Adrenal gland (tissue), 12 donors: Measurements from ENCODE around the gene NAP1L4. TPM values are rescaled to one million over a fixed set of nuclear protein-coding genes. Genes with fewer than 3 reads are reported as not detected.

Experiments used
- DNase-seq, 7 donors: peaks; one replicate each; pipeline ENCODE4 v3.0.0-alpha.2; 2019 to 2020
- H3K27ac ChIP-seq, 5 donors: fragments of 200-600 bp; sonication (generic) in 4 of 5; 1 replicate in 3 of 5; 2 replicates in 2 of 5; pipeline versions ENCODE4 v1.5.1 to v1.8.0; 2016 to 2020; ENCODE audit warnings: mild to moderate bottlenecking in 1 of 5
- H3K27me3 ChIP-seq: fragments of 200-600 bp; 2 replicates; pipeline ENCODE4 v1.8.0; 2021
- H3K36me3 ChIP-seq, 2 donors: fragments of 200-600 bp; replicated peaks in 1 of 2; 1 replicate in 1 of 2; 2 replicates in 1 of 2; pipeline versions ENCODE4 v1.5.1 to v1.8.0; 2018 to 2022
- H3K4me1 ChIP-seq, 2 donors: fragments of 200-600 bp; replicated peaks in 1 of 2; 1 replicate in 1 of 2; 2 replicates in 1 of 2; pipeline versions ENCODE4 v1.5.1 to v1.8.0; 2018 to 2021
- H3K4me3 ChIP-seq, 4 donors: fragments of 200-600 bp; sonication (generic) in 3 of 4; one replicate each; pipeline ENCODE4 v1.5.1; 2016 to 2018
- H3K9me3 ChIP-seq, 3 donors: fragments of 200-600 bp; sonication (generic) in 1 of 3; replicated peaks in 1 of 3; 1 replicate in 2 of 3; 2 replicates in 1 of 3; pipeline versions ENCODE4 v1.5.1 to v1.8.0; 2016 to 2021
- CTCF ChIP-seq, 6 experiments: fragments of 450-650 bp in 4 of 6; fragments of 200-600 bp in 2 of 6; sonication (generic) in 1 of 6; IDR thresholded peaks; 1 replicate in 5 of 6; 2 replicates in 1 of 6; pipeline versions ENCODE4 v1.5.1 to v1.8.0; 2016 to 2021; ENCODE audit warnings: antibody characterized with exemption in 6 of 6, mild to moderate bottlenecking in 2 of 6, moderate library complexity in 1 of 6
- POLR2A ChIP-seq, 2 donors: fragments of 450-650 bp; IDR thresholded peaks; one replicate each; pipeline ENCODE4 v1.6.1; 2017; ENCODE audit warnings: antibody characterized with exemption in 2 of 2, mild to moderate bottlenecking in 2 of 2, moderate library complexity in 1 of 2
- WGBS, 4 donors: extraction: QIAGEN DNeasy Blood & Tissue Kit in 2 of 4; methylation state at CpG; one replicate each; pipeline versions ENCODE4 v1.1.5 to v1.1.7; 2013 to 2017; 5-methylcytosine and 5-hydroxymethylcytosine counted together
- intact Hi-C, 2 donors: fragments of 100-400 bp; cut with DNase I; formaldehyde crosslinking; loops; one replicate each; pipeline versions ENCODE4 v1.14.1 to v1.15.0; 2022 to 2023
- polyA plus RNA-seq, 3 donors: library from polyadenylated mRNA; stranded (reverse); fragments of 200-250 nt in 2 of 3; fragments of 350-450 nt in 1 of 3; fragmentation: Illumina TruSeq in 1 of 3; extraction: RNeasy Lipid Tissue Mini Kit (QIAGEN cat#74804) in 1 of 3; gene quantifications; one replicate each; pipeline ENCODE4 v1.2.3, GENCODE V29; 2013 to 2014
- total RNA-seq, 9 donors: library from RNA; depleted of rRNA in 4 of 9; stranded (reverse); fragments of >200 nt in 4 of 9; fragments of 120-200 nt in 1 of 9; fragmentation: NEBNext Ultra II Directional in 1 of 9; extraction: Animal tissue kit (Norgen Biotek cat#: 25700) in 1 of 9; gene quantifications; one replicate each; pipeline versions ENCODE4 v1.1.0 to v1.2.4, GENCODE V29; 2013 to 2023
- donor health status: healthy with polysubstance abuse.
- donor health status: Bipolar disorder and iron deficiency.
- donor health status: DM: yes; HTN: yes; CAD: no.
- donor health status: DM: no; HTN: no; CAD: no.
- donor health status: DM: no; HTN: no; CAD: no.
- donor health status: DM: yes; HTN: yes; CAD: no.

The NAP1L4 gene
- total and polyA plus RNA-seq, 12 donors, result 39.7 to 128 (median 79.9) TPM

DNA sequence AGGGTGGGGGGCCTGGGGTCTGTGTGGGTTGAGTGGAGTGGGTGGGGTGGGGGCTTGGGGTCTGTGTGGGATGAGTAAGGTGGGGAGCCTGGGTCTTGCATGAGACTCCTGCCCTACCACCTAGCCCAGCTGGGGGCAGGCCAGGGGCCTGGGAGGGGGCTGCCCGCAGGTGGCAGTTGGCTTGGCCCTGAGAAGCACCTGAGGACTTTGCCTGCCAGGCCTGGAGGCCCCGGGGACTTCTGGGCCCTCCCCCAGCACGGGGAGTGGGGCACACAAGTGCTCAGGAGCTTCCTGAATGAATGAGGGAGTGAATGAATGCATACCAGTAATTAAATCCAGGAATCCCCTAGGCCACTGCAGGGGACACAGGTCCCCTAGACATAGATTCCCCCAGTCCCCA is 69.5 kb downstream of the NAP1L4 start:
- no peaks in the 10 kb centered on the region for H3K9me3 ChIP-seq
- H3K36me3 ChIP-seq, result no peaks in the 10 kb centered on the region
- WGBS, 4 donors, result 75 to 100% (median 84%) methylated on average over 1 to 3 of the region's 3 CpGs; no CpG with 5 or more reads in 1 of the 4 donors
- no peak for DNase-seq
- no peak overlapping the region for H3K4me3 ChIP-seq
- H3K27me3 ChIP-seq, result no peaks in the 10 kb centered on the region
- intact Hi-C loops, result no loop called here
- no peaks in the 10 kb centered on the region for H3K4me1 ChIP-seq
- TF ChIP-seq CTCF (IDR thresholded peaks at IDR 0.05) (no peak), POLR2A (IDR thresholded peaks at IDR 0.05) (no peak)
- H3K27ac ChIP-seq, result no peak overlapping the region

- no peaks in the 10 kb centered on the region for H3K27me3 ChIP-seq
- no peak overlapping the region for H3K4me3 ChIP-seq
- DNase-seq, result no peak
- no peak for TF ChIP-seq POLR2A (IDR thresholded peaks at IDR 0.05)
- no peak for TF ChIP-seq CTCF (IDR thresholded peaks at IDR 0.05)
- H3K4me1 ChIP-seq, result no peaks in the 10 kb centered on the region
- WGBS, 4 donors, result 82 to 100% (median 92%) methylated on average over 3 to 28 of the region's 29 CpGs
- H3K27ac ChIP-seq, result no peak overlapping the region
- no peaks in the 10 kb centered on the region for H3K36me3 ChIP-seq
- intact Hi-C loops, result no loop called here
- no peaks in the 10 kb centered on the region for H3K9me3 ChIP-seq
Observed at GRCh38 chr11:2921742-2922493, 70.2 kb downstream of the NAP1L4 start.

DNA sequence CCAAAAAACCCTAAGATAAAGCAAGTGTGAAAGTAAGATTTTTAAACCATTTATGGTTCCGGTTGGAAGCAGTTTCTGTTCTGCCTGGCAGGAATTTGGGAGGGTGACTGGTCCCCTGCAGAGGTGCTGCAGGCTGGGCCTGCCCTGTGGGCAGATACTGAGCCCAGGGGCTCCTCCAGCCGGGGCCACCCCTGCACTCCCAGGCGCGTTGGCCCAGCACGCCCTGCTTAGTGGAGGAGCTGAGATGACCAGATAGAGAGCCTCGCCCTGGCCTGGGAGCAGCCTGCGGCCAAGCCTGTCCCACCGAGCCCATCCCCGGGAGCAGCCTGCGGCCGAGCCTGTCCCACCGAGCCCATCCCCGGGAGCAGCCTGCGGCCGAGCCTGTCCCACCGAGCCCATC is 70.9 kb downstream of the NAP1L4 start:
- no peak for TF ChIP-seq CTCF (IDR thresholded peaks at IDR 0.05)
- no peak for TF ChIP-seq POLR2A (IDR thresholded peaks at IDR 0.05)
- Histone ChIP-seq H3K27me3 (no peaks in the 10 kb centered on the region), H3K4me1 (no peaks in the 10 kb centered on the region), H3K36me3 (no peaks in the 10 kb centered on the region), H3K4me3 (no peak overlapping the region), H3K9me3 (no peaks in the 10 kb centered on the region), H3K27ac (no peak overlapping the region)
- WGBS, 4 donors, result 74 to 97% (median 92%) methylated on average over 2 to 13 of the region's 16 CpGs
- intact Hi-C loops, result no loop called here
- no peak for DNase-seq

GRCh38 chr11:2920343-2920742 is 71.8 kb downstream of the NAP1L4 start:
- no peak for TF ChIP-seq POLR2A (IDR thresholded peaks at IDR 0.05)

DNA sequence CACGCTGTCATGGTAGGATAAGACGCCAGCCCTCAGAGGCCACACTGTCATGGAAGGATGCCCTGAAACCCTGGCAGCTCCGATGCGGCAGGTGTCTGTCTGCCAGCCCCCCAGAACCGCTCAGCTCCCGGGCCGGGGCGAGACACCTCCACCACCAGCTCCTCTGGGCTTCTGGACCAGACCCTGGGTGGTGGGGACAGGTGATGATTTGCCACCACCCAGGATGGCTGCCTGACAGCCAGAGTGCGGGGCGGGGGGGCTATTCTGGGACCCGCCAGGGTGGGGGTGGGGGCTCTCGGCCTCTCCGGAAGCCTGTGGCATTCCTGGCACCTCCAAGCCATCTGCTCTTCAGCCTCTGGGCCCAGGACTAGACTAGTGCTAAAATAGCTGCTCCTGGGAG is 72.3 kb downstream of the NAP1L4 start:
- no peaks in the 10 kb centered on the region for H3K27me3 ChIP-seq
- no peak overlapping the region for H3K27ac ChIP-seq
- no peaks in the 10 kb centered on the region for H3K36me3 ChIP-seq
- 84 to 100% (median 92%) methylated on average over 4 to 13 of the region's 13 CpGs for WGBS, 4 donors
- H3K4me1 ChIP-seq, result no peaks in the 10 kb centered on the region
- intact Hi-C loops, result no loop called here
- no peak for TF ChIP-seq POLR2A (IDR thresholded peaks at IDR 0.05)
- no peaks in the 10 kb centered on the region for H3K9me3 ChIP-seq
- H3K4me3 ChIP-seq, result no peak overlapping the region
- DNase-seq, result no peak

More at GRCh38 chr11:2920343-2920742, 71.8 kb downstream of the NAP1L4 start:
- no peak for DNase-seq
- H3K4me1 ChIP-seq, result no peaks in the 10 kb centered on the region
- intact Hi-C loops, result no loop called here
- no peaks in the 10 kb centered on the region for H3K9me3 ChIP-seq
- no peaks in the 10 kb centered on the region for H3K36me3 ChIP-seq
- H3K27ac ChIP-seq, result no peak overlapping the region
- H3K27me3 ChIP-seq, result no peaks in the 10 kb centered on the region
- WGBS, 4 donors, result 88 to 94% (median 92%) methylated on average over 1 to 12 of the region's 12 CpGs
- H3K4me3 ChIP-seq, result no peak overlapping the region
